Muscle layer of colon (tissue), 2 donors: ENCODE data around the gene GPD1L.

Source experiments
- H3K27ac ChIP-seq: one replicate; pipeline ENCODE4 v1.7.0; 2013; ENCODE audit warnings: low read depth, mild to moderate bottlenecking, low read length, moderate library complexity
- H3K27me3 ChIP-seq, 2 donors: one replicate each; pipeline ENCODE4 v1.7.0; 2013; ENCODE audit warnings: low read length in 2 of 2, mild to moderate bottlenecking in 2 of 2; ENCODE audit not compliant: insufficient read depth in 2 of 2, control insufficient read depth in 1 of 2
- H3K36me3 ChIP-seq: one replicate; pipeline ENCODE4 v1.7.0; 2013; ENCODE audit warnings: mild to moderate bottlenecking, low read length; ENCODE audit not compliant: insufficient read depth
- H3K4me1 ChIP-seq: one replicate; pipeline ENCODE4 v1.7.0; 2013; ENCODE audit warnings: mild to moderate bottlenecking, low read length; ENCODE audit not compliant: insufficient read depth
- H3K4me3 ChIP-seq, 2 donors: one replicate each; pipeline ENCODE4 v1.7.0; 2013; ENCODE audit warnings: low read length in 2 of 2, low read depth in 1 of 2, mild to moderate bottlenecking in 1 of 2, moderate library complexity in 1 of 2
- H3K9ac ChIP-seq: one replicate; pipeline ENCODE4 v1.7.0; 2013; ENCODE audit warnings: low read length
- H3K9me3 ChIP-seq: one replicate; pipeline ENCODE4 v1.7.0; 2013; ENCODE audit warnings: mild to moderate bottlenecking, low read length
- donor health status: abdominal sarcoma.
- donor health status: Adenocarcinoma of cecum.

Gene GPD1L

GRCh38 chr3:32084870-32085269, 21.6 kb upstream of the GPD1L start:
- H3K9ac ChIP-seq, result no peak overlapping the region
- no peaks in the 10 kb centered on the region for H3K27me3 ChIP-seq
- no peaks in the 10 kb centered on the region for H3K36me3 ChIP-seq
- H3K9me3 ChIP-seq, result no peaks in the 10 kb centered on the region
- peaks cover 18% of the 10 kb centered on the region for H3K4me1 ChIP-seq
- H3K4me3 ChIP-seq, result no peak overlapping the region
- H3K27ac ChIP-seq, result no peak overlapping the region

GRCh38 chr3:32086464-32086863, 20.0 kb upstream of the GPD1L start:
- Histone ChIP-seq H3K27ac (no peak overlapping the region), H3K4me3 (no peak overlapping the region), H3K9me3 (no peaks in the 10 kb centered on the region), H3K36me3 (no peaks in the 10 kb centered on the region), H3K4me1 (peaks cover 18% of the 10 kb centered on the region), H3K9ac (no peak overlapping the region), H3K27me3 (no peaks in the 10 kb centered on the region)

DNA sequence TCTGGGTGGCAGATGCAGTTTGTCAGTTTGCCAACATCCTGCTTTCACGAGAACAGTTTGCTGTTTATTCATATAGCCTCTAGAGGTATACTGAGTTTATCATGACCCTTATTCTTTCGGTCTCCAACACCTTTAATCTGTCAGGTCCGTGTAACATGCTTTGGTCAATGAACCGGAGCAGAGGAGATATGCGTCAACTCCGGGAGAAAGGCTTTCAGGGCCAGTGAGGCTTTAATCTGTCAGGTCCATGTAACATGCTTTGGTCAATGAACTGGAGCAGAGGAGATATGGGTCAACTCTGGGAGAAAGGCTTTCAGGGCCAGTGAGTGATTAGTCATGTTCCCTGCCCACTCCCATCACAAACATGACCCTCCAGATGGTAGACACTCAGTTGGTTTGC, 16.9 kb upstream of the GPD1L start:
- H3K9me3 ChIP-seq, result no peaks in the 10 kb centered on the region
- H3K27ac ChIP-seq, result no peak overlapping the region
- no peak overlapping the region for H3K9ac ChIP-seq
- no peaks in the 10 kb centered on the region for H3K4me1 ChIP-seq
- no peaks in the 10 kb centered on the region for H3K27me3 ChIP-seq
- no peaks in the 10 kb centered on the region for H3K36me3 ChIP-seq
- H3K4me3 ChIP-seq, result no peak overlapping the region

DNA sequence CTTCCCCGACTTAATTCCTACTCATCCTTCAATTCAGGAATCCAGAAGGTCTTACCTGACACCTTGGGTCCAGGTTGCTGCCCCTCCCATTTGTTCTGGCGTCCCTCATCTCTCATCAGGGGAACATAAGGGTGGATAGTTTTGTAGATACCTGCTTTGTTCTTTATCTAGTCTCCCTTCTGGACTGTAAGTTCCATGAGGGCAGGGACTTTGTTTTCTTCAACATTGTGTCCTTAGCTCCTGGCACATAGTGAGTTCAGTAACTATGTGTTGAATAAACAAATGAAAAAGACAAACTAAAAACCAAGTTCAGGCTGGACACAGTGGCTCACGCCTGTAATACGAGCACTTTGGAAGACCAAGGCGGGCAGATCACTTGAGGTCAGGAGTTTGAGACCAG, 13.2 kb upstream of the GPD1L start:
- Histone ChIP-seq H3K27ac (no peak overlapping the region), H3K36me3 (no peaks in the 10 kb centered on the region), H3K27me3 (no peaks in the 10 kb centered on the region), H3K9ac (no peak overlapping the region), H3K9me3 (no peaks in the 10 kb centered on the region), H3K4me1 (no peaks in the 10 kb centered on the region), H3K4me3 (no peak overlapping the region)

- H3K9ac ChIP-seq, result no peak overlapping the region
- H3K4me1 ChIP-seq, result no peaks in the 10 kb centered on the region
- no peaks in the 10 kb centered on the region for H3K27me3 ChIP-seq
- H3K9me3 ChIP-seq, result no peaks in the 10 kb centered on the region
- no peaks in the 10 kb centered on the region for H3K36me3 ChIP-seq
- no peak overlapping the region for H3K4me3 ChIP-seq
- H3K27ac ChIP-seq, result no peak overlapping the region
These were observed 11.0 kb upstream of the GPD1L start for GRCh38 chr3:32095431-32095830.

DNA sequence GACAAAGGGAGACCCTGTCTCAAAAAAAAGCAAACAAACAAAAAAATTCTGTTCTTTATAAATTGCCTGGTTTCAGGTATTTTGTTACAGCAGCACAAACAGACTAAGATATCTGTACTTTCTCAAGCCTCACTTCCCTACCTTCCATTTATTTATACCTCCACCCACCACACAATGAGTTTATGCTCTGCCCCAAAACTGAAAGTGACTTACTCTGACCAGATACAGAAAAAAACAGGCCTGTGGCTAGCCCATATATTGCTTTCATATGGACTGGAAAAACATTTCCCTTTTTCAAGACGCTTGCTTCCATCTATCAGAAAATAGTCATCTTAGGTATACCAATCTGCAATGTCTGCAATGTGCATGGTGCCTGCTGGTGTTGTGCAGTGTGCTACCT, 8.7 kb upstream of the GPD1L start:
- no peaks in the 10 kb centered on the region for H3K36me3 ChIP-seq
- no peak overlapping the region for H3K4me3 ChIP-seq
- H3K9ac ChIP-seq, result no peak overlapping the region
- no peak overlapping the region for H3K27ac ChIP-seq
- no peaks in the 10 kb centered on the region for H3K9me3 ChIP-seq
- no peaks in the 10 kb centered on the region for H3K27me3 ChIP-seq
- H3K4me1 ChIP-seq, result no peaks in the 10 kb centered on the region

DNA sequence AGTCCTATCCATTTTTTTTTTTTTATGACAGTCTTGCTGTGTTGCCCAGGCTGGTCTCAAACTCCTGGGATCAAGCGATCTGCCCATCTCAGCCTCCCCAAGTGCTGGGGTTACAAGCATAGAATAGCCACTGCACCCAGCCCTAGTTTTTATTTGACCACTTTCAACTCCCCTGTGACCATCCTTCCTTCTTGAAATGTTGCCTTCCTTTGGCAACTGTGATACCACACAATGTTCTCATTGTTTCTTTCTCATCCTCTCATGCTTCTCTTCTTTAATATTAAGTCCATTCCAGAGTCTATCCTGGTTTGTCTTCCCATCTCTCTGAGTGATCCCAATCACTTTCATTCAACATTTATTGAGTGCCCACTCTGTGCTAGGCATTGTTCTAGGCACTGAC, 7.9 kb upstream of the GPD1L start:
- Histone ChIP-seq H3K27me3 (no peaks in the 10 kb centered on the region), H3K27ac (no peak overlapping the region), H3K4me1 (no peaks in the 10 kb centered on the region), H3K9me3 (no peaks in the 10 kb centered on the region), H3K4me3 (no peak overlapping the region), H3K9ac (no peak overlapping the region), H3K36me3 (no peaks in the 10 kb centered on the region)

DNA sequence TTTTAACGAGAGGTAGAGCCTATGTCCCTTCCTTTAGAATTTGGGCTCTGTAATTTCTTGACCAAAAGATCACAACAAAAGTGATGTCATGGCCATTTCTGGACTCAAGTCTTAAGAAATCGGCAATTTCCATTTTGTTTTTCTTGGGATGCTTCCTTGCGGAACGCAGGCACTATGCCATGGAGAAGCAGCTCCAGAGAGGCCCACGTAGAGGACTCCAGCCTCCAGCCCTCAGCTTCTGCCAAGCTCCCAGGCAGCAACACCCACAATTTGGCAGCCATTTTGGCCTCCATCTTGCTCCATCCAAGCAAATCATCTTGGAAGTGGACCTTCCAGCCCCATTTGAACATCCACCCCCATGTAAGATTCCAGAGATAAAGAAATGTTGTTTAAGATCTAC, 6.0 kb upstream of the GPD1L start:
- H3K27ac ChIP-seq, result no peak overlapping the region
- H3K4me1 ChIP-seq, result no peaks in the 10 kb centered on the region
- H3K4me3 ChIP-seq, result no peak overlapping the region
- H3K27me3 ChIP-seq, result no peaks in the 10 kb centered on the region
- H3K9ac ChIP-seq, result no peak overlapping the region
- H3K9me3 ChIP-seq, result no peaks in the 10 kb centered on the region
- no peaks in the 10 kb centered on the region for H3K36me3 ChIP-seq

DNA sequence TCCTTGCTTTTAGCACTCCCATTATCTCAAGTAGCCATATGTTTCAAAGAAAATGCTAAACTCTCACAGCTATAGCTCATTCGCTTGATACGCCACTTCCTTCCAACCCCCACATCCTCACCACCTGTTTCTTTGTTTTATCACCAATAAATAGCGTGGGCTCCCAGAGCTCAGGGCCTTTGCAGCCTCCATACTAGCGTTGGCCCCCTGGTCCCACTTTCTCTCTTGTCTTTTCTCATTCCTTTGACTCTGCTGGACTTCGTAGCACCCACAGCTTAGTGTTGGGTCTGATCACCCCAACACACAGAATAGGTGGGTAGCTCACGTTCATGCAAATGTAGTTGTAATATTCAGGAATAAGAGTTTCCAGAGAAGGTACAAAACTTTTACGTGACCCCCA, 4.1 kb upstream of the GPD1L start:
- Histone ChIP-seq H3K9ac (no peak overlapping the region), H3K4me3 (no peak overlapping the region), H3K27ac (no peak overlapping the region), H3K4me1 (peaks cover under 1% of the 10 kb centered on the region), H3K36me3 (no peaks in the 10 kb centered on the region), H3K9me3 (no peaks in the 10 kb centered on the region), H3K27me3 (no peaks in the 10 kb centered on the region)

- Histone ChIP-seq H3K9me3 (no peaks in the 10 kb centered on the region), H3K27ac (no peak overlapping the region), H3K4me3 (no peak overlapping the region), H3K9ac (no peak overlapping the region), H3K36me3 (no peaks in the 10 kb centered on the region), H3K4me1 (peaks cover 20% of the 10 kb centered on the region), H3K27me3 (no peaks in the 10 kb centered on the region)
These were observed 1.9 kb upstream of the GPD1L start for GRCh38 chr3:32104492-32104891.

DNA sequence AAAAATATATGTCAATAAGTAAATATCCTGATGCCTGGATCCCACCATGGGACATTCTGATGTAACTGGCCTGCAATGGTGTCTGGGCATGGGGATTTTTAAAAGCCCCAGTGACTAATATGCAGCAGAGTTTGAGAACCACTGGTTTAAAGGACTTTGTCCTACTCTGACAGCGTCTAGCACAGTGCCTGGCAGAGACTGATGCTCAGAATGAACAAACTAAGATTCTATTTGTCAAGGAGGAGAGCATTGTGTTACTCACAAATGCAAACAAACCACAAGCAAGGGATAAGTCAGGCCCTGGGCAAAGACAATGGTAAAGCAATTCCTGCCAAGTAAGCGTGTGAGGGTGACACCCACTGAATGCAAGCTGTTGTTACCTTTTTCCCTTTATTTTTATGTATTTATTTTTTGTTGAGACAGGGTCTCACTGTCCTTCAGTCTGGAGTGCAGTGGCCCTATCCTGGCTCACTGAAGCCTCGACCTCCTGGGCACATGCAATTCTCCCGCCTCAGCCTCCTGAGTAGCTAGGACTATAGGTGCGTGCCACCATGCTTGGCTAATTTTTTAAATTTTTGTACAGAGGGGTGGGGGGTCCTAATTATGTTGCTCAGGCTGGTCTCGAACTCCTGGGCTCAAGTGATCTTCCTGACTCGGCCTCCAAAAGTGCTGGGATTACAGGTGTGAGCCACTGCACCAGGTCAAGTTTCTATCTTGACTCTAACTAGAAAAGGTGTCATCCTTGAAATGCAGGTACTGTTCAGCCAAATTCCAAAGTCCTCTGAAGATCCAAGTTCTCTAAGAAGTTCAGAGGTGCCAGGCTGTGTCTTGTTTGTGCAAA, 909 bp upstream of the GPD1L start:
- H3K9ac ChIP-seq, result no peak overlapping the region

GRCh38 chr3:32106929-32107362, 526 bp downstream of the GPD1L start:
- peak overlapping the region; percentile 49 for H3K9ac ChIP-seq
- peaks cover 28% of the 10 kb centered on the region for H3K4me1 ChIP-seq
- peak overlapping the region; percentile 63 to 86 for H3K4me3 ChIP-seq
- H3K27me3 ChIP-seq, result no peaks in the 10 kb centered on the region
- no peaks in the 10 kb centered on the region for H3K9me3 ChIP-seq
- peak overlapping the region; percentile 62 for H3K27ac ChIP-seq
- no peaks in the 10 kb centered on the region for H3K36me3 ChIP-seq

More for the DNA sequence above, 909 bp upstream of the GPD1L start:
- Histone ChIP-seq H3K4me3 (peak overlapping the region in 1 of 2 donors; percentile 86), H3K4me1 (peaks cover 28% of the 10 kb centered on the region), H3K9me3 (no peaks in the 10 kb centered on the region), H3K27me3 (no peaks in the 10 kb centered on the region), H3K36me3 (no peaks in the 10 kb centered on the region), H3K27ac (peak overlapping the region; percentile 46)
